Ishikawa (cell line): ENCODE results near the gene PDE10A.

ENCODE experiments used
- CEBPB ChIP-seq: IDR thresholded peaks from 2 replicates; pipeline ENCODE4 v1.6.1; 2012
- CREB1 ChIP-seq: IDR thresholded peaks from 2 replicates; pipeline ENCODE4 v1.6.1; 2012; ENCODE audit warnings: low read depth
- EGR1 ChIP-seq: IDR thresholded peaks from 2 replicates; pipeline ENCODE4 v1.6.1; 2012
- EP300 ChIP-seq: IDR thresholded peaks from 2 replicates; pipeline ENCODE4 v1.6.1; 2012; ENCODE audit warnings: borderline replicate concordance
- FOXM1 ChIP-seq: IDR thresholded peaks from 2 replicates; pipeline ENCODE4 v1.6.1; 2012; ENCODE audit warnings: low read depth, borderline replicate concordance
- MAX ChIP-seq: IDR thresholded peaks from 2 replicates; pipeline ENCODE4 v1.6.1; 2012
- NFIC ChIP-seq: IDR thresholded peaks from 2 replicates; pipeline ENCODE4 v1.6.1; 2012
- RAD21 ChIP-seq: IDR thresholded peaks from 2 replicates; pipeline ENCODE4 v1.6.1; 2012; ENCODE audit warnings: low read depth
- REST ChIP-seq: IDR thresholded peaks from 2 replicates; pipeline ENCODE4 v1.6.1; 2012; ENCODE audit warnings: low read depth, mild to moderate bottlenecking
- TAF1 ChIP-seq: IDR thresholded peaks from 2 replicates; pipeline ENCODE4 v1.6.1; 2012; ENCODE audit warnings: low read depth, mild to moderate bottlenecking
- TCF12 ChIP-seq: IDR thresholded peaks from 2 replicates; pipeline ENCODE4 v1.6.1; 2012; ENCODE audit warnings: low read depth
- TEAD4 ChIP-seq: IDR thresholded peaks from 2 replicates; pipeline ENCODE4 v1.6.1; 2012
- USF1 ChIP-seq: IDR thresholded peaks from 2 replicates; pipeline ENCODE4 v1.6.1; 2012
- YY1 ChIP-seq: IDR thresholded peaks from 2 replicates; pipeline ENCODE4 v1.6.1; 2012; ENCODE audit warnings: low read depth
- ZBTB7A ChIP-seq: IDR thresholded peaks from 2 replicates; pipeline ENCODE4 v1.6.1; 2012; ENCODE audit warnings: low read depth

Gene PDE10A

GRCh38 chr6:165497472-165497871 is 165.6 kb downstream of the PDE10A start:
- TF ChIP-seq MAX, result no peak
- no peak for TF ChIP-seq NFIC
- TF ChIP-seq REST, result no peak
- TF ChIP-seq FOXM1, result no peak
- no peak for TF ChIP-seq TCF12
- TF ChIP-seq TAF1, result no peak
- TF ChIP-seq EGR1, result no peak
- no peak for TF ChIP-seq RAD21
- no peak for TF ChIP-seq CEBPB
- no peak for TF ChIP-seq ZBTB7A
- TF ChIP-seq USF1, result no peak
- TF ChIP-seq CREB1, result no peak
- TF ChIP-seq EP300, result no peak
- no peak for TF ChIP-seq TEAD4
- no peak for TF ChIP-seq YY1

GRCh38 chr6:165488624-165489295 is 174.3 kb downstream of the PDE10A start:
- no peak for TF ChIP-seq TAF1

GRCh38 chr6:165487950-165488349 is 175.1 kb downstream of the PDE10A start:
- TF ChIP-seq TAF1 (no peak), CEBPB (no peak), MAX (no peak), TEAD4 (no peak), USF1 (no peak), REST (no peak), ZBTB7A (no peak), FOXM1 (no peak), TCF12 (no peak), RAD21 (no peak), CREB1 (no peak), YY1 (no peak), EP300 (no peak), NFIC (no peak), EGR1 (no peak)

- TF ChIP-seq REST, result no peak
- no peak for TF ChIP-seq RAD21
- no peak for TF ChIP-seq YY1
- no peak for TF ChIP-seq EP300
- TF ChIP-seq TEAD4, result no peak
- TF ChIP-seq EGR1, result no peak
- TF ChIP-seq CREB1, result no peak
- no peak for TF ChIP-seq FOXM1
- TF ChIP-seq TAF1, result no peak
- no peak for TF ChIP-seq MAX
- TF ChIP-seq NFIC, result no peak
- no peak for TF ChIP-seq CEBPB
- TF ChIP-seq TCF12, result no peak
- TF ChIP-seq ZBTB7A, result no peak
- no peak for TF ChIP-seq USF1
Measured at GRCh38 chr6:165487347-165487746, 175.7 kb downstream of the PDE10A start.
